SU-DHL-6 (cell line): ENCODE measurements around the gene PRTG.
"Not testable (repeated sequence)": the region's sequence is repeated elsewhere in the genome, so short reads cannot be mapped to it uniquely, and the experiment has no call there.

Experiments
- H2AFZ ChIP-seq: fragments of 200-600 bp; sonication (generic); 2 replicates; pipeline ENCODE4 v1.6.1; 2014; ENCODE audit warnings: low read depth, mild to moderate bottlenecking, moderate library complexity, mixed read lengths, antibody characterized with exemption, low read length; ENCODE audit not compliant: severe bottlenecking
- H3F3A ChIP-seq: fragments of 200-600 bp; shearing (Covaris generic); 2 replicates; pipeline ENCODE4 v1.6.0; 2016; ENCODE audit warnings: antibody characterized with exemption, mild to moderate bottlenecking; ENCODE audit not compliant: insufficient read depth
- H3K27ac ChIP-seq: fragments of 200-600 bp; sonication (generic); 2 replicates; pipeline ENCODE4 v1.5.1; 2016; ENCODE audit warnings: low read depth, mild to moderate bottlenecking, low read length, moderate library complexity, mixed read lengths
- H3K27me3 ChIP-seq: fragments of 200-600 bp; sonication (generic), shearing (Covaris generic); 2 replicates; pipeline ENCODE4 v1.6.0; 2014; ENCODE audit warnings: mild to moderate bottlenecking, low read length
- H3K36me3 ChIP-seq: fragments of 200-600 bp; sonication (generic); 2 replicates; pipeline ENCODE4 v1.6.1; 2014; ENCODE audit warnings: mild to moderate bottlenecking, low read length, mixed read lengths
- H3K4me2 ChIP-seq: fragments of 300-600, 200-600 bp; shearing (Covaris generic), sonication (generic); 2 replicates; pipeline ENCODE4 v1.6.0; 2014; ENCODE audit warnings: low read length, low read depth, mild to moderate bottlenecking; ENCODE audit not compliant: poor library complexity, severe bottlenecking
- H3K4me3 ChIP-seq: fragments of 200-600 bp; sonication (generic); 2 replicates; pipeline ENCODE4 v1.5.1; 2014; ENCODE audit warnings: antibody characterized with exemption, low read length, mild to moderate bottlenecking, mixed read lengths; ENCODE audit not compliant: insufficient read depth, poor library complexity, severe bottlenecking
- H3K79me2 ChIP-seq: fragments of 200-600 bp; sonication (generic); 2 replicates; pipeline ENCODE4 v1.6.1; 2014; ENCODE audit warnings: mild to moderate bottlenecking, low read length, moderate library complexity; ENCODE audit not compliant: insufficient read depth
- H3K9ac ChIP-seq: fragments of 200-600 bp; sonication (generic); 2 replicates; pipeline ENCODE4 v1.7.0; 2014; ENCODE audit warnings: mild to moderate bottlenecking, low read length
- H3K9me2 ChIP-seq: fragments of 200-600 bp; sonication (generic); replicated peaks from 2 replicates; pipeline ENCODE4 v1.6.1; 2014; ENCODE audit warnings: low read length; ENCODE audit not compliant: insufficient read depth
- H3K9me3 ChIP-seq: fragments of 200-600 bp; sonication (generic); 2 replicates; pipeline ENCODE4 v1.6.1; 2014; ENCODE audit warnings: low read length, mixed read lengths; ENCODE audit not compliant: insufficient read depth
- H4K20me1 ChIP-seq: fragments of 200-600 bp; sonication (generic); 2 replicates; pipeline ENCODE4 v1.6.1; 2014; ENCODE audit warnings: low read depth, mild to moderate bottlenecking, antibody characterized with exemption, low read length, moderate library complexity, mixed read lengths
- EZH2phosphoT487 ChIP-seq: fragments of 200-600 bp; sonication (generic), shearing (Covaris generic); conservative IDR thresholded peaks from 2 replicates; pipeline ENCODE4 v1.6.1; 2018; ENCODE audit warnings: mild to moderate bottlenecking, antibody characterized with exemption, low read length, moderate library complexity, mixed read lengths
- TF ChIP-seq, protein P1 (sequence below): fragments of 200-600 bp; sonication (generic); IDR thresholded peaks from one replicate; pipeline ENCODE4 v1.5.1; 2017; ENCODE audit warnings: antibody characterized with exemption, mild to moderate bottlenecking, low read length, moderate library complexity; ENCODE audit not compliant: insufficient read depth, poor library complexity, severe bottlenecking

PRTG gene

DNA sequence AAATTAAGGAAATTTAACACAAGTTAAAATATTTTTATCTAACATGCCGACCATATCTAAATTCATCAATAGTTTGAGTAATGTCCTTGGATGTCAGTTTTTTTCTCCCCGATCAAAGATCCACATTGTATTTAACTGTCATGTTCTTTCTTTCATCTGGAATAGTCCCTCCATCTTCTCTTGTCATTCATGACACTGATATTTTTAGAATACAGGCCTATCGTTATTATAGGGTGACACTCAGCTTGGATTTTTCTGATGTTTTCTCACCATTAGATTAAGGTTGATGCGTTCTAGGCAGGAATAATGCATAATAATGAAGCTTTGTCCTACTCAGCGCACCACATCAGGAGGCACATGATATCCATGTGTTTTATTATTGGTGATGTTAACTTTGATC, 141.6 kb downstream of the PRTG start:
- Histone ChIP-seq H3K36me3 (no peaks in the 10 kb centered on the region), H4K20me1 (no peaks in the 10 kb centered on the region), H2AFZ (no peak overlapping the region), H3K27me3 (no peaks in the 10 kb centered on the region), H3K9me3 (no peaks in the 10 kb centered on the region), H3K4me2 (no peak overlapping the region), H3K27ac (no peak overlapping the region), H3K9ac (no peak overlapping the region), H3K9me2 (no peaks in the 10 kb centered on the region), H3K79me2 (no peaks in the 10 kb centered on the region), H3K4me3 (no peak overlapping the region), H3F3A (no peaks in the 10 kb centered on the region)
- TF ChIP-seq, protein P1, sequence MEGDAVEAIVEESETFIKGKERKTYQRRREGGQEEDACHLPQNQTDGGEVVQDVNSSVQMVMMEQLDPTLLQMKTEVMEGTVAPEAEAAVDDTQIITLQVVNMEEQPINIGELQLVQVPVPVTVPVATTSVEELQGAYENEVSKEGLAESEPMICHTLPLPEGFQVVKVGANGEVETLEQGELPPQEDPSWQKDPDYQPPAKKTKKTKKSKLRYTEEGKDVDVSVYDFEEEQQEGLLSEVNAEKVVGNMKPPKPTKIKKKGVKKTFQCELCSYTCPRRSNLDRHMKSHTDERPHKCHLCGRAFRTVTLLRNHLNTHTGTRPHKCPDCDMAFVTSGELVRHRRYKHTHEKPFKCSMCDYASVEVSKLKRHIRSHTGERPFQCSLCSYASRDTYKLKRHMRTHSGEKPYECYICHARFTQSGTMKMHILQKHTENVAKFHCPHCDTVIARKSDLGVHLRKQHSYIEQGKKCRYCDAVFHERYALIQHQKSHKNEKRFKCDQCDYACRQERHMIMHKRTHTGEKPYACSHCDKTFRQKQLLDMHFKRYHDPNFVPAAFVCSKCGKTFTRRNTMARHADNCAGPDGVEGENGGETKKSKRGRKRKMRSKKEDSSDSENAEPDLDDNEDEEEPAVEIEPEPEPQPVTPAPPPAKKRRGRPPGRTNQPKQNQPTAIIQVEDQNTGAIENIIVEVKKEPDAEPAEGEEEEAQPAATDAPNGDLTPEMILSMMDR, result no peak
- TF ChIP-seq EZH2phosphoT487, result no peak

DNA sequence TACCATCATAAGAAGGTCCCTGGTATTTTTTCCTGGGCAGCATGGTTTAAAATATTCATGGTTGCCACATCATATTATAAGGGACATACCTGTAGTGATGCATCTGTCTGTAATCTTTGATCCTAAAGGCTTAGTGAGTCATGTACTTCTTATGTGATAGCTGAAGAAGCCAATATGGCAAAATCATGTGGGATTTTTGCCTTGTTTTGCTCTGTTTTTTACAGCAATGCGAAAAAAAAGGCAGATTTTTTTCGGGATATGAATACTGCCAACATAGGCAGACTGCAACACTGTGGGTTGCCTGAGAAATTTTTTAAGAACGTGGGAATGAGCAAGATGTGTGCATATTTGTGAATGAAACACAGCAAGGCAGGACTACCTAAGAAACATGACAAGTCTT, 143.5 kb downstream of the PRTG start:
- no peaks in the 10 kb centered on the region for H3K9me2 ChIP-seq
- no peaks in the 10 kb centered on the region for H3F3A ChIP-seq
- no peak overlapping the region for H2AFZ ChIP-seq
- H3K36me3 ChIP-seq, result no peaks in the 10 kb centered on the region
- no peaks in the 10 kb centered on the region for H4K20me1 ChIP-seq
- TF ChIP-seq, protein P1, result no peak
- no peaks in the 10 kb centered on the region for H3K27me3 ChIP-seq
- H3K79me2 ChIP-seq, result no peaks in the 10 kb centered on the region
- no peaks in the 10 kb centered on the region for H3K9me3 ChIP-seq
- H3K4me2 ChIP-seq, result no peak overlapping the region
- H3K27ac ChIP-seq, result no peak overlapping the region
- no peak overlapping the region for H3K9ac ChIP-seq
- H3K4me3 ChIP-seq, result no peak overlapping the region

- H3K79me2 ChIP-seq, H3K9ac ChIP-seq, H4K20me1 ChIP-seq, H2AFZ ChIP-seq, H3K4me2 ChIP-seq, H3K27ac ChIP-seq, H3K36me3 ChIP-seq, H3K9me2 ChIP-seq, H3K9me3 ChIP-seq, H3F3A ChIP-seq, H3K4me3 ChIP-seq, H3K27me3 ChIP-seq: not testable (repeated sequence)
These were observed 149.9 kb downstream of the PRTG start for GRCh38 chr15:55593019-55593418.

DNA sequence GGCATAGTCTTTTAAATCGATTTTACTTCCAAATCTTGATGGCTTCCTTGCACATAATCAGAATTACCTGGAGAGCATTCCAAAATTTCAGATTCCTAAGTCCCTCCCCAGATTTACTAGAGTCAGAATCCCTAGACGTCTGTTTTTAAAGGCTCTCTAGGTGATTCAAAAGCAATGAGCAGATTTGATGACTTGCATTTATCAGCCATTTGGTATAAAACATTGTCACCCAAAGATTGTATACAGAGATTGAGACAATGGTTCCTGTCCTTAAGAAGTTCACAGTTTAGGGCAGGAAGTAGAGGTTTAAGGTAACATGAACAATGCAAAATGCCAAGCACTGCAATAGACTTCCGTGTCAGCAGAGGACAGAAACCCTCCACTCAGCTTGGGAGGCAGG, 152.2 kb downstream of the PRTG start:
- Histone ChIP-seq H3K9ac (no peak overlapping the region), H3K4me3 (no peak overlapping the region)

More for the DNA sequence above, 152.2 kb downstream of the PRTG start:
- Histone ChIP-seq H3K27me3 (no peaks in the 10 kb centered on the region), H3K79me2 (no peaks in the 10 kb centered on the region), H4K20me1 (no peaks in the 10 kb centered on the region), H3K36me3 (no peaks in the 10 kb centered on the region), H3K4me2 (no peak overlapping the region), H3F3A (no peaks in the 10 kb centered on the region), H3K9me3 (no peaks in the 10 kb centered on the region), H3K9me2 (no peaks in the 10 kb centered on the region), H2AFZ (no peak overlapping the region), H3K27ac (no peak overlapping the region)
- TF ChIP-seq EZH2phosphoT487, result no peak
- TF ChIP-seq, protein P1, result no peak
